ENCODE measurements around the gene PBXIP1. TPM values are rescaled to one million over a fixed set of nuclear protein-coding genes. Genes with fewer than 3 reads are reported as not detected.

PBXIP1 gene
- polyA plus RNA-seq, 1 donor from 2014 or later: 123 TPM

- no peaks in the 10 kb centered on the region for H3K9me3 Mint-ChIP-seq
- peak overlapping the region in 2 of 3 donors; percentile 63 to 96 for H3K27ac Mint-ChIP-seq
- peaks cover 34 to 45% (median 42%) of the 10 kb centered on the region in 3 donors for H3K4me1 Mint-ChIP-seq
- peak overlapping the region in 2 of 4 donors; percentile 30 to 47 for H3K4me3 Mint-ChIP-seq
- H3K27me3 Mint-ChIP-seq: no peaks in the 10 kb centered on the region
- H3K36me3 Mint-ChIP-seq: peaks cover 5% of the 10 kb centered on the region
Observed at GRCh38 chr1:154945962-154946850, 9.7 kb downstream of the PBXIP1 start.

GRCh38 chr1:154945160-154945961 lies 10.5 kb downstream of the PBXIP1 start:
- Mint-ChIP-seq H3K4me3 (peak overlapping the region in 3 of 4 donors; percentile 22 to 33 (median 30)), H3K27ac (peak overlapping the region; percentile 59 to 99 (median 86)), H3K9me3 (no peaks in the 10 kb centered on the region), H3K36me3 (peaks cover 4% of the 10 kb centered on the region), H3K27me3 (no peaks in the 10 kb centered on the region), H3K4me1 (peaks cover 43 to 48% (median 48%) of the 10 kb centered on the region in 3 donors)

GRCh38 chr1:154944401-154945159 lies 11.3 kb downstream of the PBXIP1 start:
- no peaks in the 10 kb centered on the region for H3K9me3 Mint-ChIP-seq
- H3K36me3 Mint-ChIP-seq: peaks cover 4% of the 10 kb centered on the region
- H3K4me1 Mint-ChIP-seq: peaks cover 43 to 51% (median 51%) of the 10 kb centered on the region in 3 donors
- H3K27me3 Mint-ChIP-seq: no peaks in the 10 kb centered on the region
- H3K4me3 Mint-ChIP-seq: peak overlapping the region; percentile 64 to 94 (median 86)
- H3K27ac Mint-ChIP-seq: peak overlapping the region; percentile 92 to 99 (median 96)

GRCh38 chr1:154943649-154944400 lies 12.1 kb downstream of the PBXIP1 start:
- no peaks in the 10 kb centered on the region for H3K27me3 Mint-ChIP-seq
- H3K9me3 Mint-ChIP-seq: no peaks in the 10 kb centered on the region
- H3K27ac Mint-ChIP-seq: peak overlapping the region; percentile 92 to 99 (median 96)
- peaks cover 4% of the 10 kb centered on the region for H3K36me3 Mint-ChIP-seq
- peak overlapping the region; percentile 71 to 94 (median 86) for H3K4me3 Mint-ChIP-seq
- peaks cover 43 to 55% (median 54%) of the 10 kb centered on the region in 3 donors for H3K4me1 Mint-ChIP-seq

GRCh38 chr1:154941333-154942013 lies 14.4 kb downstream of the PBXIP1 start:
- peak overlapping the region; percentile 92 to 99 (median 96) for H3K27ac Mint-ChIP-seq

GRCh38 chr1:154940651-154941194 lies 15.2 kb downstream of the PBXIP1 start:
- peak overlapping the region in 1 of 3 donors; percentile 99 for H3K27ac Mint-ChIP-seq
- H3K27me3 Mint-ChIP-seq: no peaks in the 10 kb centered on the region
- peaks cover 49 to 65% (median 61%) of the 10 kb centered on the region in 3 donors for H3K4me1 Mint-ChIP-seq

More at GRCh38 chr1:154941333-154942013, 14.4 kb downstream of the PBXIP1 start:
- H3K27me3 Mint-ChIP-seq: no peaks in the 10 kb centered on the region
- peaks cover 4% of the 10 kb centered on the region for H3K36me3 Mint-ChIP-seq
- peaks cover 54 to 64% (median 61%) of the 10 kb centered on the region in 3 donors for H3K4me1 Mint-ChIP-seq
- H3K9me3 Mint-ChIP-seq: no peaks in the 10 kb centered on the region
- peak overlapping the region in 3 of 4 donors; percentile 75 to 94 (median 85) for H3K4me3 Mint-ChIP-seq

GRCh38 chr1:154940213-154940560 lies 15.7 kb downstream of the PBXIP1 start:
- peak overlapping the region in 1 of 3 donors; percentile 99 for H3K27ac Mint-ChIP-seq

More at GRCh38 chr1:154940651-154941194, 15.2 kb downstream of the PBXIP1 start:
- H3K4me3 Mint-ChIP-seq: peak overlapping the region; percentile 21 to 94 (median 80)
- H3K9me3 Mint-ChIP-seq: no peaks in the 10 kb centered on the region
- H3K36me3 Mint-ChIP-seq: peaks cover 4% of the 10 kb centered on the region

GRCh38 chr1:154938604-154939399 lies 17.1 kb downstream of the PBXIP1 start:
- no peaks in the 10 kb centered on the region for H3K9me3 Mint-ChIP-seq
- H3K4me3 Mint-ChIP-seq: peak overlapping the region; percentile 25 to 98 (median 80)
- H3K27ac Mint-ChIP-seq: peak overlapping the region; percentile 24 to 99 (median 96)
- H3K27me3 Mint-ChIP-seq: no peaks in the 10 kb centered on the region
- peaks cover 37 to 64% (median 56%) of the 10 kb centered on the region in 3 donors for H3K4me1 Mint-ChIP-seq
- peaks cover 4% of the 10 kb centered on the region for H3K36me3 Mint-ChIP-seq

More at GRCh38 chr1:154940213-154940560, 15.7 kb downstream of the PBXIP1 start:
- H3K4me1 Mint-ChIP-seq: peaks cover 49 to 71% (median 62%) of the 10 kb centered on the region in 3 donors
- no peaks in the 10 kb centered on the region for H3K27me3 Mint-ChIP-seq
- peaks cover 4% of the 10 kb centered on the region for H3K36me3 Mint-ChIP-seq
- peak overlapping the region in 3 of 4 donors; percentile 74 to 94 (median 75) for H3K4me3 Mint-ChIP-seq
- H3K9me3 Mint-ChIP-seq: no peaks in the 10 kb centered on the region

- Mint-ChIP-seq H3K4me3 (peak overlapping the region; percentile 91 to 99 (median 98)), H3K4me1 (peaks cover 30 to 56% (median 48%) of the 10 kb centered on the region in 3 donors), H3K27me3 (no peaks in the 10 kb centered on the region), H3K27ac (peak overlapping the region; percentile 96 to 100 (median 100)), H3K9me3 (no peaks in the 10 kb centered on the region), H3K36me3 (peaks cover 4% of the 10 kb centered on the region)
Observed at GRCh38 chr1:154937988-154938386, 17.9 kb downstream of the PBXIP1 start.

GRCh38 chr1:154937085-154937987 lies 18.6 kb downstream of the PBXIP1 start:
- H3K9me3 Mint-ChIP-seq: no peaks in the 10 kb centered on the region
- peaks cover 2% of the 10 kb centered on the region for H3K36me3 Mint-ChIP-seq
- H3K27me3 Mint-ChIP-seq: no peaks in the 10 kb centered on the region
- H3K4me3 Mint-ChIP-seq: peak overlapping the region; percentile 91 to 99 (median 98)
- H3K27ac Mint-ChIP-seq: peak overlapping the region; percentile 96 to 100 (median 100)
- peaks cover 24 to 50% (median 41%) of the 10 kb centered on the region in 3 donors for H3K4me1 Mint-ChIP-seq

- Mint-ChIP-seq H3K4me1 (peaks cover 22 to 44% (median 39%) of the 10 kb centered on the region in 3 donors), H3K9me3 (no peaks in the 10 kb centered on the region), H3K27me3 (no peaks in the 10 kb centered on the region), H3K36me3 (peaks cover 1% of the 10 kb centered on the region), H3K27ac (peak within 1 kb of the TSS; percentile 96 to 100 (median 100)), H3K4me3 (peak within 1 kb of the TSS; percentile 91 to 99 (median 98))
Observed at GRCh38 chr1:154936555-154937084, 19.3 kb downstream of the PBXIP1 start, which contains the start of gene PMVK. Gene PMVK, minus strand, starts transcription at chr1:154936719. Its CDS starts 34 bp downstream, at chr1:154936685.
